Kidney epithelial cell (primary cell): ENCODE data around the gene REEP3. TPM values are rescaled to one million over a fixed set of nuclear protein-coding genes. Genes with fewer than 3 reads are reported as not detected.

Source experiments
- DNase-seq: peaks from one replicate; pipeline ENCODE4 v3.0.0-alpha.2; 2010; ENCODE audit warnings: low read depth
- H3K27me3 ChIP-seq: 2 replicates; pipeline ENCODE4 v1.6.0; 2011; ENCODE audit warnings: low read length; ENCODE audit not compliant: control insufficient read depth, insufficient read depth
- H3K36me3 ChIP-seq: 2 replicates; pipeline ENCODE4 v1.5.1; 2011; ENCODE audit warnings: low read length; ENCODE audit not compliant: control insufficient read depth, insufficient read depth
- H3K4me3 ChIP-seq: 2 replicates; pipeline ENCODE4 v1.5.1; 2011; ENCODE audit warnings: low read depth, mild to moderate bottlenecking, control low read depth, low read length
- CTCF ChIP-seq: IDR thresholded peaks from 2 replicates; pipeline ENCODE4 v1.5.1; 2011; ENCODE audit warnings: mild to moderate bottlenecking, moderate library complexity, low read length, control low read depth, inconsistent platforms; ENCODE audit not compliant: insufficient read depth, poor library complexity, severe bottlenecking
- total RNA-seq: library from RNA; depleted of rRNA; stranded (reverse); fragments of >200 nt; gene quantifications from 2 replicates; pipeline ENCODE4 v1.2.3, GENCODE V29; 2015

Gene REEP3
- total RNA-seq, 1 donor from 2014 or later: 59.8 TPM

GRCh38 chr10:63666836-63667383 lies 145.7 kb downstream of the REEP3 start:
- no peak for TF ChIP-seq CTCF
- no peaks in the 10 kb centered on the region for H3K36me3 ChIP-seq
- H3K27me3 ChIP-seq: no peaks in the 10 kb centered on the region
- no peak overlapping the region for H3K4me3 ChIP-seq
- DNase-seq: no peak

GRCh38 chr10:63667596-63668480 lies 146.6 kb downstream of the REEP3 start:
- no peaks in the 10 kb centered on the region for H3K27me3 ChIP-seq
- TF ChIP-seq CTCF: no peak
- no peak overlapping the region for H3K4me3 ChIP-seq
- no peak for DNase-seq
- H3K36me3 ChIP-seq: no peaks in the 10 kb centered on the region

- H3K4me3 ChIP-seq: no peak overlapping the region
- TF ChIP-seq CTCF: no peak
- H3K36me3 ChIP-seq: no peaks in the 10 kb centered on the region
- no peaks in the 10 kb centered on the region for H3K27me3 ChIP-seq
- DNase-seq: no peak
Observed at GRCh38 chr10:63670291-63670898, 149.2 kb downstream of the REEP3 start.

GRCh38 chr10:63671317-63671937 lies 150.2 kb downstream of the REEP3 start:
- Histone ChIP-seq H3K4me3 (no peak overlapping the region), H3K27me3 (no peaks in the 10 kb centered on the region)
- DNase-seq: no peak

GRCh38 chr10:63672491-63672890 lies 151.3 kb downstream of the REEP3 start:
- no peak for TF ChIP-seq CTCF
- DNase-seq: no peak
- H3K27me3 ChIP-seq: no peaks in the 10 kb centered on the region

More at GRCh38 chr10:63671317-63671937, 150.2 kb downstream of the REEP3 start:
- no peak for TF ChIP-seq CTCF
- H3K36me3 ChIP-seq: no peaks in the 10 kb centered on the region

More at GRCh38 chr10:63672491-63672890, 151.3 kb downstream of the REEP3 start:
- Histone ChIP-seq H3K4me3 (no peak overlapping the region), H3K36me3 (no peaks in the 10 kb centered on the region)
